Sigmoid colon (tissue), 4 donors: ENCODE measurements around the gene CAMTA1.

Experiments
- CTCF ChIP-seq, 4 experiments: fragments of 450-650 bp in 3 of 4; fragments of 200-600 bp in 1 of 4; IDR thresholded peaks; one replicate each; pipeline ENCODE4 v1.5.1; 2016 to 2019; ENCODE audit warnings: antibody characterized with exemption in 4 of 4, mild to moderate bottlenecking in 3 of 4, moderate library complexity in 2 of 4
- EP300 ChIP-seq, 4 donors: sonication (generic); formaldehyde crosslinking; IDR thresholded peaks; one replicate each; pipeline ENCODE4 v1.6.1; 2017; ENCODE audit warnings: antibody characterized with exemption in 4 of 4
- POLR2A ChIP-seq, 2 donors: fragments of 450-650 bp; IDR thresholded peaks; one replicate each; pipeline ENCODE4 v1.6.1; 2016; ENCODE audit warnings: antibody characterized with exemption in 2 of 2, mild to moderate bottlenecking in 2 of 2, moderate library complexity in 2 of 2
- POLR2AphosphoS5 ChIP-seq, 4 donors: sonication (generic); formaldehyde crosslinking; IDR thresholded peaks; one replicate each; pipeline ENCODE4 v1.6.1; 2017; ENCODE audit warnings: antibody characterized with exemption in 4 of 4

GRCh38 chr1:6984536-6984935 lies 199.3 kb downstream of the CAMTA1 start:
- TF ChIP-seq POLR2A (IDR thresholded peaks at IDR 0.05) (no peak), CTCF (IDR thresholded peaks at IDR 0.05) (no peak), POLR2AphosphoS5 (IDR thresholded peaks at IDR 0.05) (no peak), EP300 (IDR thresholded peaks at IDR 0.05) (no peak)
